Suppressor macrophage treated with lipopolysaccharide for 1 hour (primary cell): ENCODE measurements around the gene GGT7.
"Not testable (repeated sequence)": the region's sequence is repeated elsewhere in the genome, so short reads cannot be mapped to it uniquely, and the experiment has no call there.

Experiments used
- DNase-seq, 3 donors: peaks; one replicate each; pipeline ENCODE4 v3.0.0-alpha.2; 2020 to 2022

Gene GGT7

DNA sequence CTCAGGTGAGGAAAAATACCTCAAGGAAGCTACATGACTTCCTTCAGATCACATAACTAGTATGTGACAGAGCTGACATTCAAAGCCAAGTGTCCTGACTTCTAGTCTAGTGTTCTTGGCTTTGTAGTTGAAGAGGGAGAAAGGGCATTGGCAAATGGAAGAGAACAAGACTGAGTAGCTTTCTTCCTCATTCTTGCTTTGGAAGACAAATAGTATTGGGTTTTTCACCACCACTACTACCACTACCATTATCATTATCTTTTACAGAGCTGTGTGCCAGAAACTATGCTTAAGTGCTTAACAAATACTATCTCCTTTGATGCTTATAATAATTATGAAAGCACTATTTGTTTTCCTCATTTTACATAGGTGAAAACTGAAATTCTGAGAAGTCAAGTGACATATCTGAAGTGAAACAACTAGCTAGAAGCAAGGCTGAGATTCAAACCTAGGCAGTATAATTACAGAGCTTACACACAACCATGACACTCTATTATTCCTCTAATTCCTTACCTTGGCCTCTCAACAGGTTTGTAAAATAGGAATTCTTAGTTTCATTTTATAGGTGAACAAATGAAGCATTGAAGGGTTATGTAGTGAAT is 10.5 kb upstream of the GGT7 start:
- DNase-seq = no peak

DNA sequence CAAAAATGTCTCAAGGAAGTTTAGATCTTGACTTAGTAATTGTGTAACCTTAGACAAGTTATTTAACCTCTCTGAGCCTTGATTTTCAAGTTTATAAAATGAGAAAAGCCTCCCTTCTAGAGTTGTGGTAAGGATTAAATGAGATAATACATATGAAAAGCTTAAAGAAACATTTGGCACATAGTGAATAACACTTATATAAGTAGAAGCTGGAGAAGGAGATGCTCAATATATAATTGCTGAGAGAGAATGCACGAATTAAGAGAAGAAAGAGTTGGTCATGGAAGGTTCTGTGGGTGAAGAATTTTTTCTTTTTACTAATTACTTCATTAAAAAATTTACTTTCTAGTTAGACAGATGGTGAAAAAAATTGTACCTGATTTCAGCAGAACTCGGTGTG is 9.0 kb upstream of the GGT7 start:
- no peak for DNase-seq

DNA sequence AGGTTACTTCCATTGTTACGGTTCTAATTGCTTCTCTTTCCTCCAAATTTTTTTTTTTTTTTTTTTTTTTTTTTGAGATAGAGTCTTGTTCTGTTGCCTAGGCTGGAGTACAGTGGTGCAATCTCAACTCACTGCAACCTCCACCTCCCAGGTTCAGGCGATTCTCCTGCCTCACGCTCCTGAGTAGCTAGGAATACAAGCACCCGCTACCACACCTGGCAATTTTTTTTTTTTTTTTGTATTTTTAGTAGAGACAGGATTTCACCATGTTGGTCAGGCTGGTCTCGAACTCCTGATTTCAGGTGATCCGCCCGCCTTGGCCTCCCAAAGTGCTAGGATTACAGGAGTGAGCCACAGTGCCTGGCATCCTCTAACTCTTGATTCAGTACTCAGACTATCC is 8.3 kb upstream of the GGT7 start:
- not testable (repeated sequence) for DNase-seq

DNA sequence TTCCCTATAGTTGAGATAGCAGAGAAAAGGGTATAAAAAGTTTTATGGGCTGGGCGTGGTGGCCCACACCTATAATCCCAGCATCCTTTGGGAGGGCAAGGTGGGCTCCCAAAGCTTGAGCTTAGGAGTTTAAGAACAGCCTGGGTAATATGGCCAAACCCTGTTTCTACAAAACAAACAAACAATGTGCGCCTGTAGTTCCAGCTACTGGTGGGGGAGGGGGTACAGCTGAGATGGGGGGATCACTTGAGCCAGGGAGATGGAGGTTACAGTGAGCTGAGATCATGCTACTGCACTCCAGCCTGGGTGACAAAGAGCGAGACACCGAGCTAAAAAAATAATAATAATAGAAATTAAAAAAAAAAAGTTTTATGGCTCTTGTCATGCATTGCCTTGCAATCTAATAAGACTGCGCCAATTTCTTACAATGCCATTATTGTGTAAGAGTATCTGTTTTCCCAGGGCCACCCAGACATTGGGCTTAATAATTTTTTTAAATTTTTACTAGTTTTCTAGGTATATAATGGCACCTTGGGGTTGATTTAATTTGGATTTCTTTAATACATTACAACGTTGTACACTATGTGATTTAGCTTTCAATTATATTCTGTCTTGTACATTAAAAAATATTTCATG is 7.7 kb upstream of the GGT7 start:
- no peak for DNase-seq

GRCh38 chr20:34876406-34877282 is 4.0 kb upstream of the GGT7 start, which contains the start of gene ACSS2:
Gene ACSS2, plus strand, starts transcription at chr20:34876612. Its CDS starts 34 bp downstream, at chr20:34876646.
- peak in 1 of 3 donors; percentile 99 for DNase-seq

GRCh38 chr20:34875642-34876405 is 3.2 kb upstream of the GGT7 start:
- peak in 2 of 3 donors; percentile 97 to 100 for DNase-seq

GRCh38 chr20:34874094-34874654 is 1.5 kb upstream of the GGT7 start:
- peak; percentile 88 to 91 (median 90) for DNase-seq

GRCh38 chr20:34873583-34874093 is 982 bp upstream of the GGT7 start:
- no peak for DNase-seq

GRCh38 chr20:34871966-34872621 is 562 bp downstream of the GGT7 start:
- DNase-seq = no peak

GRCh38 chr20:34871320-34871926 is 1.2 kb downstream of the GGT7 start:
- DNase-seq = no peak

DNA sequence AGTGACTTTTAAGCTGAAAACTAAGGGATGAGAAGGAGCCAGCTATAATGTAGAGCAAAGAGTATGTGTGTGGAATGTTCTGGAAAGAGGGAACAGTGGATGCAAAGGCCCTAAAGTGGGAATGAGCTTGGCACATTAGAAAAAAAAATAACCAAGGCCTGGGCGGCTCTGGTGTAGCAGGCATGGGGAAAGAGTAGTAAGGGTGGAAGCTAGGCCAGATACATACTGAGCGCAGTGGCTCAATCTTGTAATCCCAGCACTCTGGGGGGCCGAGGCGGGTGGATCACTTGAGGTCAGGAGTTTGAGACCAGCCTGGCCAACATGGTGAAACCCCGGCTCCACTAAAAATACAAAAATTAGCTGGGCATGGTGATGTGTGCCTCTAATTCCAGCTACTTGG is 8.4 kb downstream of the GGT7 start:
- no peak for DNase-seq

GRCh38 chr20:34863421-34863965 is 9.2 kb downstream of the GGT7 start:
- DNase-seq = no peak

DNA sequence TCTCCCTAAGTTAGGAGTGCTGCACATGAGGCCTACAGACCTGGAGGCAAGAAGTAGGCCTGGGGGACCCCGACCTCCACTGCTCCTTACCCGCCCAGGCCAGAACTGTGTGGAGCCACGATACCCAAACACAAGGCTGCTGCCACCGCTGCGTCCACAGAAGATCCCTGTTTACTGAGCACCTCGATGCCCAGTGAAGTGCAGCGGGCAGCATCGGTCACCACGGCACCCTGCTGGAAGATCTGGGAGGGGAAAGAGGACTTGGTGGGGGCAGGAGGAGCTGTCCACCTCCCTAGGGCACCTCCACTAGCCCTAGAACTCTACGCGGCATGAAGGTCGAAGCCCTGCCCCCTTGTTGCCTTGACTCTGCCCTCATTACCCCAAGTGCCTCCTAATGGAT is 9.9 kb downstream of the GGT7 start:
- no peak for DNase-seq

GRCh38 chr20:34861386-34862084 is 11.1 kb downstream of the GGT7 start:
- DNase-seq = no peak

DNA sequence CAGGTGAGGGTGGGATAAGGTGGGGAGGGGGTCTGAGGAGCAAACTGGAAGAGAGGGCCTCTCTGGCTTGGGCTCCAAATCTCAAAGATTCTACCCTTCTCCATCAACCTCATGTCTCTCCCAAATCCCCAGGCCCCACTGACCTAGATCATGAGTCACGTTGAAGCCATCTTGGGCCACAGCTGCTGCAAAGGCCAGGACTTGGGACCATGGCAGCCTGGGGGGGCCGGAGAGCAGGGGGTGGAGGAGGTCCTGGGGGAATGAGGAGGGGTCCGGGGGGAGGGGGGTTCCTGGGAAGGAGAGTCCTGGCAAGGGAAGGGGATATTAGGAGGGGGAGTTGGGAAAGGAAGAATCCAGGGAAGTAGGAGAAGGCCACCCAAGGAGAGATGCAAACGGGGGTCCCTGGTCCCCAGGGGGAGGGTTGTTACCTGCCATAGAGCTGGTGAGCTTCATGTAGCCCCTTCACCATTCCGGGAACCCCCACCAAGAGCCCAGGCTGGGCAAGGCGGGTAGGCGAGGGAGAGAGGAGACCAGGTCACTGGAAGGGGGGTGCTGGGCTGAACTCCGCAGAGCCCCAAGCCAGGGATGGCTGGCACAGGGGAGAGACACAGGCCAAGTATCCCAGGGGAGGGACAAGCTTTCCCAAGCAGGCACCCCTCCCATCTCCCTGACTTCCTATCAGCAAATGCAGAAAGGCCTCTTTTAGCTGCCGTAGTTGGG is 12.7 kb downstream of the GGT7 start:
- no peak for DNase-seq

DNA sequence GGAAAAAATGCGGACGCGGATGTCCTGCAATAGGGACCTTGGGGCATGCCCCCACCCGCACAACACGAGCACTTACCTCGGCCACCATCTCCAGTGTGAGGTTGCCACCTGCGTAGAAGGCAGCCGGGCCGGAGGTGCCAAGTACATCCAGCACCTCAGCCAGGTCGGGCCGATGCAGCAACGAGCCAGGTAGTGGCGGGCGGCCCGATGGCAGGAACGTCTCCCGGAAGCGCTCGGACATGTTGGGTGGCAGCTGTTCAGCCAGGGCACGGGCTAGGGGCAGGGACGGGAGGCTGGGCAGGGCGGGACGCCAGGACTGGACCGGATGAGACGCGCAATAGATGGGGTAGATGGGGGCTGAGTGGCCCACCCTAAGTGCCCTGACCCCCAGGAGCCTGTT is 13.3 kb downstream of the GGT7 start:
- no peak for DNase-seq

- no peak for DNase-seq
These were observed 20.4 kb downstream of the GGT7 start for GRCh38 chr20:34852298-34852697.

GRCh38 chr20:34850969-34851368 is 21.7 kb downstream of the GGT7 start:
- DNase-seq = no peak

DNA sequence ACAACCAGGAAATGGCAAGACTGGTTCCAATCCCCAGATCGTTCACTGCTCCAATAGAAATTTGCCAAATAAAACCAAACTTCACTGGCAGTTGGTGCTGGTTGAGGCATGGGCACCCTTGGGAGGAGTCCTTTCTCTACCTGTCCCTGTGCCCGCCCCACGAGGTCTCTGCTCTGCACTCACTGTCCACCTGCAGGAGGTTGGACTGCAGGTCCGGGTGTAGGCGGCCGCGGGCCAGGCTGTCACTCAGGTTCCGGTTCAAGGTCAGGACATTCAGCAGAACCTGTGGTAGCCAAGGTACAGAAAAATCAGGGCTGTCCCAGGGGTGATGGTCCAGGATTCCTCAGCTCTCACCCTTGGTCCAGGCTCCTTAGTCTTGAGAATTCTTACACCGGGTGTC is 22.9 kb downstream of the GGT7 start:
- DNase-seq = no peak

- no peak for DNase-seq
These were observed 24.1 kb downstream of the GGT7 start for GRCh38 chr20:34848597-34848996.
